Lower leg skin (tissue), 3 donors: Measurements from ENCODE around the gene RPL14.

Source experiments
- CTCF ChIP-seq, 3 donors: fragments of 450-650 bp; IDR thresholded peaks; one replicate each; pipeline ENCODE4 v1.5.1; 2016; ENCODE audit warnings: antibody characterized with exemption in 3 of 3, mild to moderate bottlenecking in 3 of 3, moderate library complexity in 2 of 3
- POLR2A ChIP-seq, 2 donors: fragments of 450-650 bp; IDR thresholded peaks; one replicate each; pipeline ENCODE4 v1.6.1; 2016 to 2017; ENCODE audit warnings: antibody characterized with exemption in 2 of 2, mild to moderate bottlenecking in 1 of 2, moderate library complexity in 1 of 2

DNA sequence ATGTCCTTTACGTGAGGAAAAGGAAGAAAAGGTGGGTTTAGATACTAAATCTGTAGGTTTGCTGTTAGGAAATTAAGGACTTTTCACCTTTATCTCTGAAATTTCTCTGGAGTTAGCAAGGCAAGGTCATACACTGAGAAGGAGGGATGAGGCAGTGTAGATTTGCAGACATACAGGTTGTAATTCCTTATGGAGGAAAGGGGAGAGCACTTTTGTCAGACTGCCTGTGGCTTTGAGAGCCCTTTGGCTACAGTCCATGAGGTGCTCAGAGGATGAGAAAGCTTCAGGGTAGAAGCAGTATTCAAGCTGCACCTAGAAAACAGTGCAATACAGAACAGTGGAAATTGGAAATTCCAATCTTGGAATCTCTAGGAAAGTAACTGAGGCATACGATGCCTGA, 8.3 kb downstream of the RPL14 start:
- TF ChIP-seq CTCF (IDR thresholded peaks at IDR 0.05): no peak
- no peak for TF ChIP-seq POLR2A (IDR thresholded peaks at IDR 0.05)
